NCI-H446 (cell line): ENCODE data around the gene SYCE1.
"Not testable (repeated sequence)": the region's sequence is repeated elsewhere in the genome, so short reads cannot be mapped to it uniquely, and the experiment has no call there.

Source experiments
- DNase-seq, 2 experiments: peaks; one replicate each; lab custom pipeline; 2025; lab: John Stamatoyannopoulos, UW

Gene SYCE1

GRCh38 chr10:133565441-133566294, at the start of gene SYCE1:
Gene SYCE1, minus strand, starts transcription at chr10:133565583. Its CDS starts 54 bp downstream, at chr10:133565529.
- DNase-seq: no peak

- peak in 1 of 2 experiments; percentile 1 for DNase-seq
Measured at GRCh38 chr10:133614830-133615580, 49.6 kb upstream of the SYCE1 start.

- no peak for DNase-seq
Measured at GRCh38 chr10:133613699-133614098, 48.3 kb upstream of the SYCE1 start.

GRCh38 chr10:133611079-133611478, 45.7 kb upstream of the SYCE1 start:
- no peak for DNase-seq

DNA sequence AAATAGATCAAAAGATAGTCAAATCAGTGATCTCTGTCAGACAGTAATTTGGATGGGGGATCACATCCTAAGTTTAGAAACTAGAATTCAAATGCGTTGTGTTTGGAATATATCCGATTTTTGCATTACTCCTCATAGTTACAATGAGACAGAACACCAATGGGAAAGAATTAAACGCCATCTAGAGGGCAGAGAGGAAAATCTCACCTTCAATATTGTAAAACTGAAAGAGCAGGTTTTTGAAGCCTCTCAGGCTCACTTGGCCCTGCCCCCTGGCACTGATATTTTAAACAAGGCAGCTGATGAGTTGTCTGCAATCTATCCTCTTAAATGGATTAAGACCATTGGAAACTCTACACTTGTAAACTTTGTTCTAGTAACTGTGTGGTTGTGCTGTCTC, 43.5 kb upstream of the SYCE1 start:
- peak in 1 of 2 experiments; percentile 1 for DNase-seq

DNA sequence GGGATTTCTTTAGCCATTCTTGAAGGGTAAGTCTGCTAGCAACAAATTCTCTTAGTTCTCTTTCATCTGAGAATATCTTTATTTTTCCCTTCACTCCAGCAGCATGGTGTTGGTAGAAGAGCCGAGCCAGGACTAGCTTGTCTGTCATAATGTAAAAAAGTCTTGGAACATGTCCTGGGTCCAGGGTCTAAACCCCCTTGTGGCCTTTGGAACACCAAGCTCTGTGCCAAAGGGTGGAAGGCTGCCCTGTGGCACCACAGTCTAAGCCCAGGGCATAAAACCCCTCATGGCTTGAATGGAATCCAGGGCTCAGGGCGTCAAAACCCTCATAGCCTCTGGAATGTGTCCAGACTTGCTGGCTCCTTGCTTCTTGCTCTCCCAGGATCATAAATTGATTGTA, 38.1 kb upstream of the SYCE1 start:
- not testable (repeated sequence) for DNase-seq

GRCh38 chr10:133600657-133601056, 35.3 kb upstream of the SYCE1 start:
- DNase-seq: no peak

DNA sequence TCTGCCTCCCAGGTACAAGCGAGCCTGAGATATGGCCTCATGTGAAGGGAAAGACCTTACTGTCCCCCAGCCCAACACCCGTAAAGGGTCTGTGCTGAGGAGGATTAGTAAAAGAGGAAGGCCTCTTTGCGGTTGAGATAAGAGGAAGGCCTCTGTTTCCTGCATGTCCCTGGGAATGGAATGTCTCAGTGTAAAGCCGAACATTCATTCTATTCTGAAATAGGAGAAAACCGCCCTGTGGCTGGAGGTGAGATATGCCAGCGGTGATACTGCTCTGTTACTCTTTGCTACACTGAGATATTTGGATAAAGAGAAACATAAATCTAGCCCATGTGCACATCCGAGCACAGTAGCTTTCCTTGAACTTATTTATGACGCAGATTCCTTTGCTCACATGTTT, 34.5 kb upstream of the SYCE1 start:
- DNase-seq: not testable (repeated sequence)

DNA sequence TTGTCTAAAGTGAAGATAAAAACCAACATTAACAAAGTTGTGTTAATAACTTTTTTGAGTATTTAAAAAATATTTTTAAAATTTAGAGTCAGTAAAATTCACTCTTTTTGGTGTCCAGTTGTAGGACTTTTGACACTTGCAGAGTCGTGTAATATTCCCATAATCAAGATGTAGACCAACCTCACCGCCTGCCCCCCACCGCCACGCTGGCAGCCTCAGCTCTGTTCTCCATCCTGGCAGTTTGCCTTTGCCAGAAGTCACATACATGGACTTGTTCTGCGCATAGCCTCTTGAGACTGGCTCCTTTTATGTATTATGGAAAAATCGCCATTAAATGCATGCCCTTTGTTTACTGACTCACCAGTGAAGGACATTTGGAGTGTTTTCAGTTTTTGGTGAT, 27.3 kb upstream of the SYCE1 start:
- no peak for DNase-seq

GRCh38 chr10:133590970-133591359, 25.6 kb upstream of the SYCE1 start:
- DNase-seq: no peak

GRCh38 chr10:133590226-133590969, 25.0 kb upstream of the SYCE1 start:
- DNase-seq: no peak

GRCh38 chr10:133577037-133577436, 11.7 kb upstream of the SYCE1 start:
- not testable (repeated sequence) for DNase-seq

DNA sequence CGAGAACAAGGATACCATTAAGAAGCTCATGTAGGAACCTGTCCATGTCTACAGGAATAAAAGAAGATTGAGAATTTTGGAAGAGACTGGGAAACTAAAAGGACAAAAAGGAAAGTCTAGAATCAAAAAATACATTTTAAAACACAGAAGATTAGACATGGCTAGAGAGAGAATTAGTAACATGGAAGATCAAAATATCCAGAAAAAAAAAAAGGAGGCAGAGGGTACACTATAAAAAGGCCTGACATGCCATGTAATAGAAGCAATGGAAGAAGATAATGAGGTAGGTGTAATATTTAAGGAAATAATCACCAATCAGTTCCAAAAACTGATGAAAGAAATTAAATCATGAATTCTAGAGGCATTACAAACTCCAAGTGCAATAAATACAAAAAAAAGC, 8.1 kb upstream of the SYCE1 start:
- DNase-seq: not testable (repeated sequence)

- DNase-seq: not testable (repeated sequence)
Measured at GRCh38 chr10:133572055-133572454, 6.7 kb upstream of the SYCE1 start.

- not testable (repeated sequence) for DNase-seq
Measured at GRCh38 chr10:133569801-133570200, 4.4 kb upstream of the SYCE1 start.

DNA sequence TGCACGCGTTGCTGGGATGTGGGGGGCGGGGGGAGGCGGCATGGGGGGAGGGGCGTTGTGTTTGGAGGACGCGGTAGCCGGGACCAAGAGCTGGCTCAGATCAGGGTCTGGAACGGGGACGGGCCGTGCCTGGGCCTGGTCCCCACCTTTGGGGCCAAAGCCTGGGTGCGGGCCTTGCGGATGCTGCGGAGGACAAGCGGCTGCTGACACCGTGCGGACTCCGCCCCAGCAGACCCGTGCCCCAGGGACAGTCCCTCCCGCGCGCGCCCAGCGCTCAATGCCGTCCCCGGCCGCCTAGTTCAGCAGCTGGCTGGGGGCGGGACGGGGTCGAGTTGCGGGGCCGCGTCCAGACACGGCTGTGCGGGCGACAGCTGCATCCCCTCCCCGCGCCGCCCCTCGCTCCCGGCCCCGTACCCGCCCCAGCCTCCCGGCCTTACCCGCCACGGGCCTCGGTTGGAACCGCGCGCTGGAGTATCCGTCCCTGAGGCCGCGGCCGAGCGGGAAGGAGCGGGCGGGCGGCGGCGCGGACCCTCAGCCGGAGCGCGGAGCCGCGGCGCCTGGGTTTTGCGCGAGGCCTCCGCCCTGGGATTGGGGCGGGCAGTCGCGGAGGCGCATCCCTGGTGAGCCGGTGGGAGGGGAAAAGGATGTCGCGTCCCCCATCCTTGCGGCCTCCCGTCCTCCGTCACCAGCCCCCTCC, 3.6 kb upstream of the SYCE1 start:
- not testable (repeated sequence) for DNase-seq

GRCh38 chr10:133568287-133568614, 2.9 kb upstream of the SYCE1 start:
- DNase-seq: no peak

GRCh38 chr10:133567609-133568286, 2.4 kb upstream of the SYCE1 start:
- DNase-seq: no peak

- no peak for DNase-seq
Measured at GRCh38 chr10:133567119-133567518, 1.7 kb upstream of the SYCE1 start.

GRCh38 chr10:133564816-133565215, 567 bp downstream of the SYCE1 start:
- DNase-seq: no peak

DNA sequence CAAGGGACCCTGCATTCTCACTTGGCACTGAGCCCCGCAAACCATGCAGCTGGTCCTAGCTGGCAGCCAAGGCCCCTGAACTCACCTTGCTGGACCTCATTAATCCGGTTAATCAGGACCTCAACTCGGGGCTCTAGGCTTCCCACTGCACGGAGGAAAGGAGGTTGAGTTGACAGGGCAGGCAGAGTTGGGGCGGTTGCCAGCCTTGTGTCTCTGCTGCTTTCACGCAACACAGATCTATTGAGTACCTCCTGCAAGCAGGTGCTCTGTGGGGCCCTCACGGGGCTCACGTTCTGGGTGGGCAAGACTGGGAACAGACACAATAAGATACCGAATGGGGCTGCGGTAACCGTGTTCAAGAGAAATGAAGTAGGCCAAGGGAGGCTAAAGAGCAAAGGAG, 6.2 kb downstream of the SYCE1 start:
- DNase-seq: no peak
